ENCODE measurements around the gene MTURN.

DNA sequence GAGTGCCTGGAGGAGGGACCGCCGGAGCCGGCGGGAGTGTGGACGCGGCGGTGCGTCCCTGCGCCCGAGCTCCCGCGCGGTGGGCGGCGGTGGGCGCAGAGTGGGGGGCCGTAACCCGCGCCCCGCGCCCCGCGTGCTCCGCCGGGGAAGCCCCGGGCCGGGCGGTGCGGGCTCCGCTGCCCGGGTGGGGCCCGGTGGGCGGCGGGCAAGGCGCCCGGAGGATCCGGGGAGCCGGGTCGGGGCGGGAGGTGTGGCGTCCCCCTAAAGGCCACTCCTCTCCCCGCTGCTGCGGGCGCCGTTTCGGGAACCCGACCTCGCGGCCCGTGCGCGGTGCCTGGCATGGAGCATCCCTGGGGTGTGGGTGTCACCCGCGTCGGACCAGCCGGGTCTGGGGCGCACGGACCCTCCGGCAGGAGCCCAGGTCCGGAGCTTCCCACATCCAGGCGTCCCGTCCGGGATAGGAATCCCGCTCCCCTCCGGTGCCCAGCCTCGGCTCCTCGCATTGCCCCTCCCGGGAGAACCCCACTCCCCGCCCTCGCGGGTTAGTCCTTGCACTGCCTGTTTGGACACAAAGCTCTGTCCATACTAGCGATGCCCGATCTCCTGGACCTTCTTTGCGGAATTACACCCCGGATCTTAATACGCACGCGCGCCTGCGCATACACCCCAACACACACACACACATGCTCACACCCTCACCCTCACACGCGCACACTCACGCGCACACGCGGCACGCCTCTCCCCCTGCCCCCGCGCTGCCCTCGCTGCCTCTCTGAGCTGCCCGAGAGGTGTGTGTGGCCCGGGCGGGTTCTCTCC is 723 bp downstream of the MTURN start:
- TF ChIP-seq EP300 (IDR thresholded peaks at IDR 0.05; ENCODE audit: borderline replicate concordance) = 0 out of 2 replicates have a peak, but pooled peaks have one; percentile 6
- TF ChIP-seq USF1 (IDR thresholded peaks at IDR 0.05) = no peak
- no peak for TF ChIP-seq TEAD4 (IDR thresholded peaks at IDR 0.05)
- no peak for TF ChIP-seq CREB1 (IDR thresholded peaks at IDR 0.05; ENCODE audit: low read depth)
- no peak for TF ChIP-seq YY1 (IDR thresholded peaks at IDR 0.05; ENCODE audit: low read depth)
- TF ChIP-seq MAX (IDR thresholded peaks at IDR 0.05) = peak; percentile 79
- TF ChIP-seq TAF1 (IDR thresholded peaks at IDR 0.05; ENCODE audit: low read depth) = peak; percentile 39
- no peak for TF ChIP-seq CEBPB (IDR thresholded peaks at IDR 0.05)
- TF ChIP-seq FOXM1 (IDR thresholded peaks at IDR 0.05; ENCODE audit: borderline replicate concordance, low read depth) = no peak
- TF ChIP-seq NFIC (IDR thresholded peaks at IDR 0.05) = no peak

Measured in Ishikawa (cell line).